SK-N-SH (cell line): ENCODE measurements around the gene TCF23. TPM values are rescaled to one million over a fixed set of nuclear protein-coding genes. Genes with fewer than 3 reads are reported as not detected.
"Not testable (repeated sequence)": the region's sequence is repeated elsewhere in the genome, so short reads cannot be mapped to it uniquely, and the experiment has no call there.

ENCODE experiments used
- CTCF ChIA-PET: fragments of 300-600, 350-600 bp; formaldehyde crosslinking; extraction: SDS; loops from one replicate; lab custom pipeline; 2021; lab: Yijun Ruan, JAX
- POLR2A ChIA-PET: fragments of 350-600 bp; sonication (Branson Sonifier 250); formaldehyde crosslinking; extraction: SDS; loops from one replicate; lab custom pipeline; 2020; ENCODE audit warnings: antibody characterized with exemption, inconsistent platforms; lab: Yijun Ruan, JAX
- DNase-seq: peaks from one replicate; pipeline ENCODE4 v3.0.0; 2012
- H2AFZ ChIP-seq: fragments of 200-600 bp; sonication (generic); 2 replicates; pipeline ENCODE4 v1.8.1; 2016; ENCODE audit warnings: antibody characterized with exemption, mild to moderate bottlenecking, low read depth
- H3F3A ChIP-seq: fragments of 200-600 bp; sonication (generic); replicated peaks from 2 replicates; pipeline ENCODE3; 2016; ENCODE audit warnings: antibody characterized with exemption, mild to moderate bottlenecking; ENCODE audit not compliant: insufficient read depth
- H3K27ac ChIP-seq, 2 experiments: fragments of 200-500 bp in 1 of 2; fragments of 200-600 bp in 1 of 2; sonication (Bioruptor generic) in 1 of 2; sonication (generic), shearing (Covaris generic) in 1 of 2; 2 replicates each; pipeline versions ENCODE4 v1.5.1 to v1.6.1; 2014 to 2016; ENCODE audit warnings: low read depth in 2 of 2, inconsistent platforms in 1 of 2, low read length in 1 of 2, mild to moderate bottlenecking in 1 of 2, mixed read lengths in 1 of 2
- H3K27me3 ChIP-seq: fragments of 200-600 bp; sonication (generic), shearing (Covaris generic); 2 replicates; pipeline ENCODE4 v1.6.1; 2016; ENCODE audit warnings: mixed run types; ENCODE audit not compliant: insufficient read depth
- H3K36me3 ChIP-seq, 2 experiments: fragments of 200-500 bp in 1 of 2; fragments of 200-600 bp in 1 of 2; sonication (Bioruptor generic) in 1 of 2; sonication (generic) in 1 of 2; replicated peaks in 1 of 2; 2 replicates each; pipeline versions ENCODE3 to v1.5.1; 2014 to 2016; ENCODE audit warnings: low read length in 1 of 2, mild to moderate bottlenecking in 1 of 2; ENCODE audit not compliant: insufficient read depth in 2 of 2, control insufficient read depth in 1 of 2
- H3K4me1 ChIP-seq, 2 experiments: fragments of 200-500 bp in 1 of 2; fragments of 200-600 bp in 1 of 2; sonication (Bioruptor generic) in 1 of 2; sonication (generic), shearing (Covaris generic) in 1 of 2; 2 replicates each; pipeline versions ENCODE4 v1.5.1 to v1.6.1; 2014 to 2016; ENCODE audit warnings: low read depth in 1 of 2, low read length in 1 of 2, mixed run types in 1 of 2; ENCODE audit not compliant: insufficient read depth in 2 of 2, control insufficient read depth in 1 of 2
- H3K4me2 ChIP-seq: fragments of 200-600 bp; sonication (generic), shearing (Covaris generic); 2 replicates; pipeline ENCODE4 v1.6.1; 2017; ENCODE audit warnings: mixed run types
- H3K4me3 ChIP-seq, 2 experiments: fragments of 200-500 bp in 1 of 2; fragments of 200-600 bp in 1 of 2; sonication (Bioruptor generic) in 1 of 2; sonication (generic), shearing (Covaris generic) in 1 of 2; 2 replicates each; pipeline versions ENCODE4 v1.5.1 to v1.8.1; 2014 to 2016; ENCODE audit warnings: low read depth in 2 of 2, inconsistent platforms in 1 of 2, low read length in 1 of 2, mild to moderate bottlenecking in 1 of 2, mixed read lengths in 1 of 2, moderate library complexity in 1 of 2
- H3K79me2 ChIP-seq: fragments of 200-600 bp; sonication (generic); 2 replicates; pipeline ENCODE4 v1.8.1; 2017; ENCODE audit warnings: mild to moderate bottlenecking; ENCODE audit not compliant: insufficient read depth
- H3K9ac ChIP-seq: fragments of 200-600 bp; sonication (generic); 2 replicates; pipeline ENCODE4 v1.6.1; 2017; ENCODE audit warnings: mixed run types
- H3K9me2 ChIP-seq: fragments of 200-600 bp; sonication (generic); 2 replicates; pipeline ENCODE4 v1.6.1; 2017; ENCODE audit warnings: mixed run types
- H3K9me3 ChIP-seq: fragments of 200-600 bp; sonication (generic); 2 replicates; pipeline ENCODE4 v1.6.1; 2017; ENCODE audit warnings: mixed run types, mild to moderate bottlenecking, moderate library complexity
- H4K20me1 ChIP-seq: fragments of 200-600 bp; sonication (generic); 2 replicates; pipeline ENCODE4 v1.6.1; 2017; ENCODE audit warnings: mild to moderate bottlenecking, mixed run types; ENCODE audit not compliant: insufficient read depth
- EP300 ChIP-seq, 2 experiments: IDR thresholded peaks; 2 replicates each; pipeline versions ENCODE4 v1.4.0 to v1.6.1; 2012; ENCODE audit warnings: borderline replicate concordance in 1 of 2, low read depth in 1 of 2, low read length in 1 of 2
- EZH2phosphoT487 ChIP-seq: fragments of 200-600 bp; sonication (generic); IDR thresholded peaks from 2 replicates; pipeline ENCODE4 v1.6.1; 2017; ENCODE audit warnings: low read depth, mixed run types, mild to moderate bottlenecking, antibody characterized with exemption, moderate library complexity, borderline replicate concordance
- FOXM1 ChIP-seq: IDR thresholded peaks from 2 replicates; pipeline ENCODE4 v1.4.0; 2012; ENCODE audit warnings: low read depth, mild to moderate bottlenecking
- RAD21 ChIP-seq: IDR thresholded peaks from 2 replicates; pipeline ENCODE4 v1.6.1; 2012; ENCODE audit warnings: mild to moderate bottlenecking, low read length
- RCOR1 ChIP-seq: fragments of 150-350 bp; IDR thresholded peaks from 2 replicates; pipeline ENCODE4 v1.6.1; 2017; ENCODE audit warnings: antibody characterized with exemption, low read length
- RFX5 ChIP-seq: IDR thresholded peaks from 2 replicates; pipeline ENCODE4 v1.6.1; 2012; ENCODE audit warnings: mild to moderate bottlenecking, improper control_type of control experiment, low read length
- SIN3A ChIP-seq: IDR thresholded peaks from 2 replicates; pipeline ENCODE4 v1.6.1; 2012; ENCODE audit warnings: low read depth, mild to moderate bottlenecking, low read length, moderate library complexity, borderline replicate concordance
- TCF12 ChIP-seq: IDR thresholded peaks from 2 replicates; pipeline ENCODE4 v1.4.0; 2012
- WGBS: methylation state at CpG from one replicate; pipeline ENCODE4 v1.1.6; 2017; ENCODE audit warnings: low lambda C conversion rate; 5-methylcytosine and 5-hydroxymethylcytosine counted together
- polyA plus RNA-seq, 3 experiments: library from polyadenylated mRNA; depleted of rRNA; stranded (reverse); fragments of >200 nt; gene quantifications; 2 replicates each; pipeline ENCODE4 v1.2.3, GENCODE V29; 2012
- TF ChIP-seq, protein P1 (sequence below): IDR thresholded peaks from 2 replicates; pipeline ENCODE4 v1.6.1; 2012; ENCODE audit warnings: mild to moderate bottlenecking, low read depth, low read length, moderate library complexity
- TF ChIP-seq, protein P2 (sequence below): fragments of 150-350 bp; IDR thresholded peaks from 2 replicates; pipeline ENCODE4 v1.6.1; 2017; ENCODE audit warnings: antibody characterized with exemption, low read length, low read depth, borderline replicate concordance
- TF ChIP-seq, protein P3 (sequence below): fragments of 200-600 bp; sonication (generic); IDR thresholded peaks from 2 replicates; pipeline ENCODE4 v1.6.1; 2017; ENCODE audit warnings: antibody characterized with exemption, mild to moderate bottlenecking, moderate library complexity
- TF ChIP-seq, protein P4 (sequence below): IDR thresholded peaks from 2 replicates; pipeline ENCODE4 v1.4.0; 2012; ENCODE audit warnings: low read depth, borderline replicate concordance
- TF ChIP-seq, protein P5 (sequence below): fragments of 150-350 bp; IDR thresholded peaks from 2 replicates; pipeline ENCODE4 v1.6.1; 2016; ENCODE audit warnings: mild to moderate bottlenecking, low read depth, low read length

TCF23 gene
- polyA plus RNA-seq, 1 of the 3 experiments (the other 2 are of a cell fraction): not detected

DNA sequence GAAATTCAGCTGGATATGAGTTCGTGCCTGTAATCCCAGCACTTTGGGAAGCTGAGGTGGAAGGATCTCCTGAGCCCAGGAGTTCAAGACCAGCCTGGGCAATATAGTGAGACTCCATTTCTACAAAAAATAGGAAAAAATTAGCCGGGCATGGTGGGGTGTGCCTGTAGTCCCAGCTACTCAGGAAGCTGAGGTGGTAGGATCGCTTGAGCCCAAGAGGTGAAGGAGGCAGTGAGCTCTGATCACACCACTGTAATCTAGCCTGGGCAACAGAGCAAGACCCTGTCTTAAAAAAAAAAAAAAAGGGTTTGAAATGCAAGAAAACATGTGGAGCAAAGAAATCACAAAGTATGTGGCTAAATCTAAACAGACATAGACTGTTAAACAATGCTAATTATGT is 39.7 kb upstream of the TCF23 start:
- Histone ChIP-seq H3K4me2 (no peak overlapping the region), H3K27me3 (no peaks in the 10 kb centered on the region), H3K9me3 (no peaks in the 10 kb centered on the region), H2AFZ (no peak overlapping the region), H3K4me1 (no peaks in the 10 kb centered on the region), H3K27ac (no peak overlapping the region), H3K4me3 (no peak overlapping the region), H3K36me3 (no peaks in the 10 kb centered on the region), H3K9ac (no peak overlapping the region), H3K9me2 (no peaks in the 10 kb centered on the region), H3F3A (no peaks in the 10 kb centered on the region), H3K79me2 (no peaks in the 10 kb centered on the region), H4K20me1 (no peaks in the 10 kb centered on the region)
- CTCF ChIA-PET: interaction anchor here (1.0 to 14.2 kb wide), 8 partner anchors 10 to 194 kb away, joined by 3 to 169 read pairs (median 6); partner anchors contain the start of genes CGREF1 and TRIM54
- TF ChIP-seq EZH2phosphoT487 (no peak), RCOR1 (no peak), EP300 (IDR thresholded peaks at IDR 0.05; ENCODE audit: borderline replicate concordance in 1 of 2, low read depth in 1 of 2, low read length in 1 of 2) (no peak), FOXM1 (no peak), RFX5 (no peak), RAD21 (no peak), SIN3A (no peak), TCF12 (no peak)
- TF ChIP-seq, protein P1, sequence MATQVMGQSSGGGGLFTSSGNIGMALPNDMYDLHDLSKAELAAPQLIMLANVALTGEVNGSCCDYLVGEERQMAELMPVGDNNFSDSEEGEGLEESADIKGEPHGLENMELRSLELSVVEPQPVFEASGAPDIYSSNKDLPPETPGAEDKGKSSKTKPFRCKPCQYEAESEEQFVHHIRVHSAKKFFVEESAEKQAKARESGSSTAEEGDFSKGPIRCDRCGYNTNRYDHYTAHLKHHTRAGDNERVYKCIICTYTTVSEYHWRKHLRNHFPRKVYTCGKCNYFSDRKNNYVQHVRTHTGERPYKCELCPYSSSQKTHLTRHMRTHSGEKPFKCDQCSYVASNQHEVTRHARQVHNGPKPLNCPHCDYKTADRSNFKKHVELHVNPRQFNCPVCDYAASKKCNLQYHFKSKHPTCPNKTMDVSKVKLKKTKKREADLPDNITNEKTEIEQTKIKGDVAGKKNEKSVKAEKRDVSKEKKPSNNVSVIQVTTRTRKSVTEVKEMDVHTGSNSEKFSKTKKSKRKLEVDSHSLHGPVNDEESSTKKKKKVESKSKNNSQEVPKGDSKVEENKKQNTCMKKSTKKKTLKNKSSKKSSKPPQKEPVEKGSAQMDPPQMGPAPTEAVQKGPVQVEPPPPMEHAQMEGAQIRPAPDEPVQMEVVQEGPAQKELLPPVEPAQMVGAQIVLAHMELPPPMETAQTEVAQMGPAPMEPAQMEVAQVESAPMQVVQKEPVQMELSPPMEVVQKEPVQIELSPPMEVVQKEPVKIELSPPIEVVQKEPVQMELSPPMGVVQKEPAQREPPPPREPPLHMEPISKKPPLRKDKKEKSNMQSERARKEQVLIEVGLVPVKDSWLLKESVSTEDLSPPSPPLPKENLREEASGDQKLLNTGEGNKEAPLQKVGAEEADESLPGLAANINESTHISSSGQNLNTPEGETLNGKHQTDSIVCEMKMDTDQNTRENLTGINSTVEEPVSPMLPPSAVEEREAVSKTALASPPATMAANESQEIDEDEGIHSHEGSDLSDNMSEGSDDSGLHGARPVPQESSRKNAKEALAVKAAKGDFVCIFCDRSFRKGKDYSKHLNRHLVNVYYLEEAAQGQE: no peak
- TF ChIP-seq, protein P2, sequence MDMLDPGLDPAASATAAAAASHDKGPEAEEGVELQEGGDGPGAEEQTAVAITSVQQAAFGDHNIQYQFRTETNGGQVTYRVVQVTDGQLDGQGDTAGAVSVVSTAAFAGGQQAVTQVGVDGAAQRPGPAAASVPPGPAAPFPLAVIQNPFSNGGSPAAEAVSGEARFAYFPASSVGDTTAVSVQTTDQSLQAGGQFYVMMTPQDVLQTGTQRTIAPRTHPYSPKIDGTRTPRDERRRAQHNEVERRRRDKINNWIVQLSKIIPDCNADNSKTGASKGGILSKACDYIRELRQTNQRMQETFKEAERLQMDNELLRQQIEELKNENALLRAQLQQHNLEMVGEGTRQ: no peak
- TF ChIP-seq, protein P3, sequence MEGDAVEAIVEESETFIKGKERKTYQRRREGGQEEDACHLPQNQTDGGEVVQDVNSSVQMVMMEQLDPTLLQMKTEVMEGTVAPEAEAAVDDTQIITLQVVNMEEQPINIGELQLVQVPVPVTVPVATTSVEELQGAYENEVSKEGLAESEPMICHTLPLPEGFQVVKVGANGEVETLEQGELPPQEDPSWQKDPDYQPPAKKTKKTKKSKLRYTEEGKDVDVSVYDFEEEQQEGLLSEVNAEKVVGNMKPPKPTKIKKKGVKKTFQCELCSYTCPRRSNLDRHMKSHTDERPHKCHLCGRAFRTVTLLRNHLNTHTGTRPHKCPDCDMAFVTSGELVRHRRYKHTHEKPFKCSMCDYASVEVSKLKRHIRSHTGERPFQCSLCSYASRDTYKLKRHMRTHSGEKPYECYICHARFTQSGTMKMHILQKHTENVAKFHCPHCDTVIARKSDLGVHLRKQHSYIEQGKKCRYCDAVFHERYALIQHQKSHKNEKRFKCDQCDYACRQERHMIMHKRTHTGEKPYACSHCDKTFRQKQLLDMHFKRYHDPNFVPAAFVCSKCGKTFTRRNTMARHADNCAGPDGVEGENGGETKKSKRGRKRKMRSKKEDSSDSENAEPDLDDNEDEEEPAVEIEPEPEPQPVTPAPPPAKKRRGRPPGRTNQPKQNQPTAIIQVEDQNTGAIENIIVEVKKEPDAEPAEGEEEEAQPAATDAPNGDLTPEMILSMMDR: no peak
- TF ChIP-seq, protein P4, sequence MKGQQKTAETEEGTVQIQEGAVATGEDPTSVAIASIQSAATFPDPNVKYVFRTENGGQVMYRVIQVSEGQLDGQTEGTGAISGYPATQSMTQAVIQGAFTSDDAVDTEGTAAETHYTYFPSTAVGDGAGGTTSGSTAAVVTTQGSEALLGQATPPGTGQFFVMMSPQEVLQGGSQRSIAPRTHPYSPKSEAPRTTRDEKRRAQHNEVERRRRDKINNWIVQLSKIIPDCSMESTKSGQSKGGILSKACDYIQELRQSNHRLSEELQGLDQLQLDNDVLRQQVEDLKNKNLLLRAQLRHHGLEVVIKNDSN: no peak
- TF ChIP-seq, protein P5, sequence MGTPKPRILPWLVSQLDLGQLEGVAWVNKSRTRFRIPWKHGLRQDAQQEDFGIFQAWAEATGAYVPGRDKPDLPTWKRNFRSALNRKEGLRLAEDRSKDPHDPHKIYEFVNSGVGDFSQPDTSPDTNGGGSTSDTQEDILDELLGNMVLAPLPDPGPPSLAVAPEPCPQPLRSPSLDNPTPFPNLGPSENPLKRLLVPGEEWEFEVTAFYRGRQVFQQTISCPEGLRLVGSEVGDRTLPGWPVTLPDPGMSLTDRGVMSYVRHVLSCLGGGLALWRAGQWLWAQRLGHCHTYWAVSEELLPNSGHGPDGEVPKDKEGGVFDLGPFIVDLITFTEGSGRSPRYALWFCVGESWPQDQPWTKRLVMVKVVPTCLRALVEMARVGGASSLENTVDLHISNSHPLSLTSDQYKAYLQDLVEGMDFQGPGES: no peak
- POLR2A ChIA-PET: interaction anchor here (0.6 kb wide), 1 partner anchor 127 kb away, joined by 3 read pairs; no protein-coding TSS in a partner anchor
- 90% methylated on average over 3 of the region's 3 CpGs for WGBS
- no peak for DNase-seq

DNA sequence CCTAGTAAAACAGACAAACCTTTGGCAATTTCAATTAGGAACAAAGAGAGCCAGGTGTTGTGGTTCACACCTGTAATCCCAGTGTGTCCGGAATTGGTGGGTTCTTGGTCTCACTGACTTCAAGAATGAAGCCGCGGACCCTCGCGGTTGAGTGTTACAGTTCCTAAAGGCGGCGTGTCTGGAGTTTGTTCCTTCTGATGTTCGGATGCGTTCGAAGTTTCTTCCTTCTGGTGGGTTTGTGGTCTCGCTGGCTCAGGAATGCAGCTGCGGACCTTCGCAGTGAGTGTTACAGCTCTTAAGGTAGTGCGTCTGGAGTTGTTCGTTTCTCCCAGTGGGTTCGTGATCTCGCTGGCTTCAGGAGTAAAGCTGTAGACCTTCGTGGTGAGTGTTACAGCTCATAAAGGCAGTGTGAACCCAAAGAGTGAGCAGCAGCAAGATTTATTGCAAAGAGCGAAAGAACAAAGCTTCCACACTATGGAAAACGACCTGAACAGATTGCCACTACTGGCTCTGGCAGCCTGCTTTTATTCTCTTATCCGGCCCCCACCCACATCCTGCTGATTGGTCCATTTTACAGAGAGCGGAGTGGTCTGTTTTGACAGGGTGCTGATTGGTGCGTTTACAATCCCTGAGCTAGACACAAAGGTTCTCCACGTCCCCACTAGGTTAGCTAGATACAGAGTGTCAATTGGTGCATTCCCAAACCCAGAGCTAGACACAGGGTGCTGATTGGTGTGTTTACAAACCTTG is 38.0 kb upstream of the TCF23 start:
- H3K4me1 ChIP-seq, H3K27ac ChIP-seq, H4K20me1 ChIP-seq, H3K79me2 ChIP-seq, H3K9ac ChIP-seq, DNase-seq, H3K27me3 ChIP-seq, H3K9me2 ChIP-seq, H2AFZ ChIP-seq, H3K4me2 ChIP-seq, H3K9me3 ChIP-seq, H3K36me3 ChIP-seq, H3K4me3 ChIP-seq, H3F3A ChIP-seq: not testable (repeated sequence)
- ChIA-PET CTCF (interaction anchor here (0.9 to 10.7 kb wide), 4 partner anchors 13 to 169 kb away, joined by 3 to 78 read pairs (median 6); no protein-coding TSS in a partner anchor), POLR2A (interaction anchor here (1.5 kb wide), 1 partner anchor 13 kb away, joined by 5 read pairs; the partner anchor contains the start of gene ABHD1)
- WGBS: 86% methylated on average over 24 of the region's 24 CpGs
